SU-DHL-6 (cell line): Measurements from ENCODE around the gene PRICKLE2.

Source experiments
- H2AFZ ChIP-seq: fragments of 200-600 bp; sonication (generic); 2 replicates; pipeline ENCODE4 v1.6.1; 2014; ENCODE audit warnings: low read depth, mild to moderate bottlenecking, moderate library complexity, mixed read lengths, antibody characterized with exemption, low read length; ENCODE audit not compliant: severe bottlenecking
- H3F3A ChIP-seq: fragments of 200-600 bp; shearing (Covaris generic); 2 replicates; pipeline ENCODE4 v1.6.0; 2016; ENCODE audit warnings: antibody characterized with exemption, mild to moderate bottlenecking; ENCODE audit not compliant: insufficient read depth
- H3K27ac ChIP-seq: fragments of 200-600 bp; sonication (generic); 2 replicates; pipeline ENCODE4 v1.5.1; 2016; ENCODE audit warnings: low read depth, mild to moderate bottlenecking, low read length, moderate library complexity, mixed read lengths
- H3K27me3 ChIP-seq: fragments of 200-600 bp; sonication (generic), shearing (Covaris generic); 2 replicates; pipeline ENCODE4 v1.6.0; 2014; ENCODE audit warnings: mild to moderate bottlenecking, low read length
- H3K36me3 ChIP-seq: fragments of 200-600 bp; sonication (generic); 2 replicates; pipeline ENCODE4 v1.6.1; 2014; ENCODE audit warnings: mild to moderate bottlenecking, low read length, mixed read lengths
- H3K4me2 ChIP-seq: fragments of 300-600, 200-600 bp; shearing (Covaris generic), sonication (generic); 2 replicates; pipeline ENCODE4 v1.6.0; 2014; ENCODE audit warnings: low read length, low read depth, mild to moderate bottlenecking; ENCODE audit not compliant: poor library complexity, severe bottlenecking
- H3K4me3 ChIP-seq: fragments of 200-600 bp; sonication (generic); 2 replicates; pipeline ENCODE4 v1.5.1; 2014; ENCODE audit warnings: antibody characterized with exemption, low read length, mild to moderate bottlenecking, mixed read lengths; ENCODE audit not compliant: insufficient read depth, poor library complexity, severe bottlenecking
- H3K79me2 ChIP-seq: fragments of 200-600 bp; sonication (generic); 2 replicates; pipeline ENCODE4 v1.6.1; 2014; ENCODE audit warnings: mild to moderate bottlenecking, low read length, moderate library complexity; ENCODE audit not compliant: insufficient read depth
- H3K9ac ChIP-seq: fragments of 200-600 bp; sonication (generic); 2 replicates; pipeline ENCODE4 v1.7.0; 2014; ENCODE audit warnings: mild to moderate bottlenecking, low read length
- H3K9me2 ChIP-seq: fragments of 200-600 bp; sonication (generic); replicated peaks from 2 replicates; pipeline ENCODE4 v1.6.1; 2014; ENCODE audit warnings: low read length; ENCODE audit not compliant: insufficient read depth
- H3K9me3 ChIP-seq: fragments of 200-600 bp; sonication (generic); 2 replicates; pipeline ENCODE4 v1.6.1; 2014; ENCODE audit warnings: low read length, mixed read lengths; ENCODE audit not compliant: insufficient read depth
- H4K20me1 ChIP-seq: fragments of 200-600 bp; sonication (generic); 2 replicates; pipeline ENCODE4 v1.6.1; 2014; ENCODE audit warnings: low read depth, mild to moderate bottlenecking, antibody characterized with exemption, low read length, moderate library complexity, mixed read lengths
- EZH2phosphoT487 ChIP-seq: fragments of 200-600 bp; sonication (generic), shearing (Covaris generic); conservative IDR thresholded peaks from 2 replicates; pipeline ENCODE4 v1.6.1; 2018; ENCODE audit warnings: mild to moderate bottlenecking, antibody characterized with exemption, low read length, moderate library complexity, mixed read lengths
- TF ChIP-seq, protein P1 (sequence below): fragments of 200-600 bp; sonication (generic); IDR thresholded peaks from one replicate; pipeline ENCODE4 v1.5.1; 2017; ENCODE audit warnings: antibody characterized with exemption, mild to moderate bottlenecking, low read length, moderate library complexity; ENCODE audit not compliant: insufficient read depth, poor library complexity, severe bottlenecking

Gene PRICKLE2

GRCh38 chr3:64123931-64124330, 101.3 kb downstream of the PRICKLE2 start:
- no peaks in the 10 kb centered on the region for H3K9me3 ChIP-seq
- no peaks in the 10 kb centered on the region for H3K79me2 ChIP-seq
- H3K27ac ChIP-seq: no peak overlapping the region
- no peak overlapping the region for H3K4me2 ChIP-seq
- no peak overlapping the region for H3K4me3 ChIP-seq
- TF ChIP-seq, protein P1, sequence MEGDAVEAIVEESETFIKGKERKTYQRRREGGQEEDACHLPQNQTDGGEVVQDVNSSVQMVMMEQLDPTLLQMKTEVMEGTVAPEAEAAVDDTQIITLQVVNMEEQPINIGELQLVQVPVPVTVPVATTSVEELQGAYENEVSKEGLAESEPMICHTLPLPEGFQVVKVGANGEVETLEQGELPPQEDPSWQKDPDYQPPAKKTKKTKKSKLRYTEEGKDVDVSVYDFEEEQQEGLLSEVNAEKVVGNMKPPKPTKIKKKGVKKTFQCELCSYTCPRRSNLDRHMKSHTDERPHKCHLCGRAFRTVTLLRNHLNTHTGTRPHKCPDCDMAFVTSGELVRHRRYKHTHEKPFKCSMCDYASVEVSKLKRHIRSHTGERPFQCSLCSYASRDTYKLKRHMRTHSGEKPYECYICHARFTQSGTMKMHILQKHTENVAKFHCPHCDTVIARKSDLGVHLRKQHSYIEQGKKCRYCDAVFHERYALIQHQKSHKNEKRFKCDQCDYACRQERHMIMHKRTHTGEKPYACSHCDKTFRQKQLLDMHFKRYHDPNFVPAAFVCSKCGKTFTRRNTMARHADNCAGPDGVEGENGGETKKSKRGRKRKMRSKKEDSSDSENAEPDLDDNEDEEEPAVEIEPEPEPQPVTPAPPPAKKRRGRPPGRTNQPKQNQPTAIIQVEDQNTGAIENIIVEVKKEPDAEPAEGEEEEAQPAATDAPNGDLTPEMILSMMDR: no peak
- no peak for TF ChIP-seq EZH2phosphoT487
- no peaks in the 10 kb centered on the region for H3K36me3 ChIP-seq
- H3F3A ChIP-seq: no peaks in the 10 kb centered on the region
- H2AFZ ChIP-seq: no peak overlapping the region
- H3K27me3 ChIP-seq: no peaks in the 10 kb centered on the region
- no peaks in the 10 kb centered on the region for H3K9me2 ChIP-seq
- no peak overlapping the region for H3K9ac ChIP-seq
- no peaks in the 10 kb centered on the region for H4K20me1 ChIP-seq

DNA sequence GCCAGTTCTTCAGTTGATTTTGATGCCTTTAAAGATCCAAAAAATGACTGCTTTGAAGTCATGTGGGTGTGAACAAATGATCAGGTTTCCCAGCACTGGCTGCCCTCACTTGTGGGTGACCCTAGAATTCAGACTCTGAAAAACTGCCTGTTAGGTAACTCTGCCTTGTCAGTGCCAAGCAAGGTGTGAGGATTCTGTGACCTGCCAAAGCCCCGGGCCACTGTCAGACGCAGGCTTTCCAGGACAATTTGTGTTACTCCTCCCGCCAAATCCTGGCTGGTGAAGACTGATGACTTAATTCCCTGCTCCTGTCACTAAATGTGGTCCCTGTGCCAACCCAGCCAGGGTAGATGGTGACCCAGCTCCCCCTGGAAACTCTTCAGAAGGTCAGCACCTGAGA, 102.8 kb downstream of the PRICKLE2 start:
- Histone ChIP-seq H3K27ac (no peak overlapping the region), H3K4me3 (no peak overlapping the region), H3K27me3 (no peaks in the 10 kb centered on the region), H3K4me2 (no peak overlapping the region), H3K9me2 (no peaks in the 10 kb centered on the region), H3K9me3 (no peaks in the 10 kb centered on the region), H4K20me1 (no peaks in the 10 kb centered on the region), H3K36me3 (no peaks in the 10 kb centered on the region), H2AFZ (no peak overlapping the region), H3F3A (no peaks in the 10 kb centered on the region), H3K9ac (no peak overlapping the region), H3K79me2 (no peaks in the 10 kb centered on the region)
- TF ChIP-seq EZH2phosphoT487: no peak
- TF ChIP-seq, protein P1: no peak

GRCh38 chr3:64121750-64122311, 103.4 kb downstream of the PRICKLE2 start:
- Histone ChIP-seq H3F3A (no peaks in the 10 kb centered on the region), H3K9ac (no peak overlapping the region), H3K27me3 (no peaks in the 10 kb centered on the region), H3K27ac (no peak overlapping the region), H3K4me2 (no peak overlapping the region), H4K20me1 (no peaks in the 10 kb centered on the region), H2AFZ (no peak overlapping the region), H3K36me3 (no peaks in the 10 kb centered on the region), H3K79me2 (no peaks in the 10 kb centered on the region), H3K9me2 (no peaks in the 10 kb centered on the region), H3K4me3 (no peak overlapping the region), H3K9me3 (no peaks in the 10 kb centered on the region)
- TF ChIP-seq, protein P1: no peak
- no peak for TF ChIP-seq EZH2phosphoT487

DNA sequence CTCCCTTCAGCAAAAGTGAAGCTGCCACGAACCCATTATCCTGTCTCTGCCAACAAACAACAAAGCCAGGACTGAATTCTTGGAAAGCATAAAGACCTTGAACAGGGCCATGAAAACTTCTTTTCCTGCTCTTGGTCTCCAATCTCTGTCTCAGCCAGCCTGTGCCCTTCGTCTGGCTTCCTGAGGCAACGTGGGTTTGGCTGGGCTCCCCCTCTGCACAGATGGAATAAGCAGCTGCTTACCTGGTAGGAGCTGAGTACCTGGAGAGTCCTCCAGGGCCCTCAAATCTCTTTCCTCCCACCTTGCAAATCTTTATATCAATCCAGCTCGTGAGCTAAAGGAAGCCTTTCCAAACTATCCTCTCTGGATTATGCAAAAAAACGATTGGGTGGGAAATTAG, 104.4 kb downstream of the PRICKLE2 start:
- Histone ChIP-seq H3K27me3 (no peaks in the 10 kb centered on the region), H3K79me2 (no peaks in the 10 kb centered on the region), H3K9me2 (no peaks in the 10 kb centered on the region), H3K4me2 (no peak overlapping the region), H2AFZ (no peak overlapping the region), H3F3A (no peaks in the 10 kb centered on the region), H3K36me3 (no peaks in the 10 kb centered on the region), H4K20me1 (no peaks in the 10 kb centered on the region), H3K27ac (no peak overlapping the region), H3K4me3 (no peak overlapping the region), H3K9me3 (no peaks in the 10 kb centered on the region), H3K9ac (no peak overlapping the region)
- TF ChIP-seq, protein P1: no peak
- no peak for TF ChIP-seq EZH2phosphoT487
